H1 (cell line): ENCODE data around the gene RAB22A. TPM values are rescaled to one million over a fixed set of nuclear protein-coding genes. Genes with fewer than 3 reads are reported as not detected.
A peak's percentile ranks its signal among the peaks of the same experiment; 100 is the strongest.

ENCODE experiments used
- CTCF ChIA-PET: fragments of 300-600 bp; sonication (Branson Sonifier 250); formaldehyde crosslinking; loops from one replicate; lab custom pipeline; 2021; ENCODE audit not compliant: partially characterized antibody; lab: Charles Lee
- POLR2A ChIA-PET: fragments of 300-600 bp; sonication (Branson Sonifier 250); formaldehyde crosslinking; loops from one replicate; lab custom pipeline; 2021; ENCODE audit warnings: inconsistent platforms; ENCODE audit not compliant: partially characterized antibody; lab: Charles Lee
- DNase-seq, 2 experiments: peaks; one replicate each; pipeline versions ENCODE4 v3.0.0 to v3.0.0-alpha.2; 2010 to 2022; ENCODE audit warnings: low spot score in 2 of 2, low read depth in 1 of 2, mixed read lengths in 1 of 2
- FAIRE-seq: peaks from 2 replicates; lab custom pipeline; 2011; peaks lifted over from hg19 to GRCh38; lab: Jason Lieb, UNC
- H2AFZ ChIP-seq: 2 replicates; pipeline ENCODE4 v1.8.1; 2012; ENCODE audit warnings: low read length, inconsistent platforms
- H2AK5ac ChIP-seq: 2 replicates; pipeline ENCODE4 v1.6.1; 2013; ENCODE audit warnings: low read depth, low read length
- H2BK120ac ChIP-seq: replicated peaks from 2 replicates; pipeline ENCODE3; 2013; ENCODE audit warnings: low read depth, low read length, inconsistent platforms
- H2BK12ac ChIP-seq: 2 replicates; pipeline ENCODE4 v1.6.1; 2013; ENCODE audit warnings: low read depth, low read length
- H2BK15ac ChIP-seq: 2 replicates; pipeline ENCODE4 v1.6.1; 2013; ENCODE audit warnings: low read length
- H2BK20ac ChIP-seq: 2 replicates; pipeline ENCODE4 v1.6.1; 2013; ENCODE audit warnings: low read length
- H2BK5ac ChIP-seq: 2 replicates; pipeline ENCODE4 v1.6.1; 2013; ENCODE audit warnings: low read depth, low read length
- H3K14ac ChIP-seq: 2 replicates; pipeline ENCODE4 v1.6.1; 2013; ENCODE audit warnings: inconsistent platforms; ENCODE audit not compliant: insufficient read length
- H3K18ac ChIP-seq: 2 replicates; pipeline ENCODE4 v1.6.1; 2013; ENCODE audit warnings: low read length; ENCODE audit errors: extremely low read depth
- H3K23ac ChIP-seq: 2 replicates; pipeline ENCODE4 v1.6.1; 2013; ENCODE audit warnings: inconsistent platforms; ENCODE audit not compliant: insufficient read length
- H3K23me2 ChIP-seq: 2 replicates; pipeline ENCODE4 v1.6.1; 2013; ENCODE audit warnings: low read depth, low read length
- H3K27ac ChIP-seq: 2 replicates; pipeline ENCODE4 v1.6.1; 2011; ENCODE audit warnings: low read depth, low read length, inconsistent platforms
- H3K27me3 ChIP-seq, 4 experiments: replicated peaks in 1 of 4; 1 replicate in 1 of 4; 2 replicates in 3 of 4; pipeline versions ENCODE4 v1.6.1 to v1.8.1; 2011 to 2013; ENCODE audit warnings: low read length in 3 of 4, mild to moderate bottlenecking in 3 of 4, inconsistent platforms in 2 of 4, mixed read lengths in 2 of 4, moderate library complexity in 1 of 4; ENCODE audit not compliant: control insufficient read depth in 3 of 4, insufficient read depth in 3 of 4; ENCODE audit errors: extremely low read depth in 1 of 4
- H3K36me3 ChIP-seq, 4 experiments: 2 replicates each; pipeline versions ENCODE4 v1.6.1 to v1.8.1; 2011 to 2013; ENCODE audit warnings: mild to moderate bottlenecking in 4 of 4, low read length in 3 of 4, moderate library complexity in 2 of 4, control low read depth in 1 of 4, inconsistent platforms in 1 of 4; ENCODE audit not compliant: insufficient read depth in 4 of 4, control insufficient read depth in 2 of 4
- H3K4ac ChIP-seq: replicated peaks from 2 replicates; pipeline ENCODE3; 2013; ENCODE audit warnings: low read length, low read depth, mixed read lengths, inconsistent platforms; ENCODE audit not compliant: insufficient read length
- H3K4me1 ChIP-seq, 4 experiments: replicated peaks in 1 of 4; 1 replicate in 1 of 4; 2 replicates in 3 of 4; pipeline versions ENCODE4 v1.6.1 to v1.8.1; 2011 to 2013; ENCODE audit warnings: low read length in 3 of 4, inconsistent platforms in 2 of 4, mixed read lengths in 1 of 4; ENCODE audit not compliant: insufficient read depth in 4 of 4, control insufficient read depth in 3 of 4
- H3K4me2 ChIP-seq, 2 experiments: 2 replicates each; pipeline versions ENCODE4 v1.6.1 to v1.8.1; 2011 to 2013; ENCODE audit warnings: low read depth in 2 of 2, low read length in 2 of 2, control low read depth in 1 of 2, inconsistent platforms in 1 of 2, mild to moderate bottlenecking in 1 of 2; ENCODE audit not compliant: insufficient read depth in 1 of 2
- H3K4me3 ChIP-seq, 4 experiments: fragments of 200-600, 300-600 bp in 1 of 4; sonication (generic), shearing (Covaris generic), sonication (Bioruptor Twin) in 1 of 4; 2 replicates each; pipeline versions ENCODE4 v1.5.1 to v1.8.1; 2011 to 2016; ENCODE audit warnings: low read length in 4 of 4, low read depth in 3 of 4, control low read depth in 2 of 4, inconsistent platforms in 2 of 4, mild to moderate bottlenecking in 2 of 4, mixed read lengths in 1 of 4, moderate library complexity in 1 of 4; ENCODE audit not compliant: insufficient read depth in 2 of 4; ENCODE audit errors: extremely low read depth in 1 of 4
- H3K56ac ChIP-seq: replicated peaks from 2 replicates; pipeline ENCODE3; 2013; ENCODE audit warnings: low read depth, mild to moderate bottlenecking, mixed read lengths, low read length, inconsistent platforms; ENCODE audit not compliant: insufficient read length
- H3K79me1 ChIP-seq: 2 replicates; pipeline ENCODE4 v1.6.1; 2013; ENCODE audit warnings: low read depth, low read length, control low read depth
- H3K79me2 ChIP-seq, 2 experiments: 2 replicates each; pipeline versions ENCODE4 v1.6.1 to v1.8.1; 2012 to 2013; ENCODE audit warnings: low read length in 2 of 2, mild to moderate bottlenecking in 2 of 2, inconsistent platforms in 1 of 2; ENCODE audit not compliant: insufficient read depth in 2 of 2, control insufficient read depth in 1 of 2
- H3K9ac ChIP-seq, 4 experiments: replicated peaks in 1 of 4; 1 replicate in 1 of 4; 2 replicates in 3 of 4; pipeline versions ENCODE4 v1.6.1 to v1.8.1; 2011 to 2013; ENCODE audit warnings: low read depth in 3 of 4, low read length in 3 of 4, control low read depth in 2 of 4, mild to moderate bottlenecking in 2 of 4, moderate library complexity in 2 of 4, inconsistent platforms in 1 of 4; ENCODE audit errors: extremely low read depth in 1 of 4
- H3K9me3 ChIP-seq, 2 experiments: 2 replicates each; pipeline versions ENCODE4 v1.6.1 to v1.8.1; 2012 to 2013; ENCODE audit warnings: mild to moderate bottlenecking in 2 of 2, moderate library complexity in 2 of 2, control low read depth in 1 of 2, inconsistent platforms in 1 of 2, low read depth in 1 of 2, low read length in 1 of 2, mixed read lengths in 1 of 2; ENCODE audit not compliant: insufficient read depth in 2 of 2
- H4K20me1 ChIP-seq, 2 experiments: replicated peaks in 1 of 2; 2 replicates each; pipeline versions ENCODE3 to v1.8.1; 2011 to 2013; ENCODE audit warnings: inconsistent platforms in 2 of 2, low read length in 2 of 2, mild to moderate bottlenecking in 1 of 2; ENCODE audit not compliant: insufficient read depth in 2 of 2, control insufficient read depth in 1 of 2
- H4K5ac ChIP-seq: 2 replicates; pipeline ENCODE4 v1.6.1; 2013; ENCODE audit warnings: low read length, low read depth, mixed read lengths, inconsistent platforms; ENCODE audit not compliant: insufficient read length
- H4K8ac ChIP-seq: 2 replicates; pipeline ENCODE4 v1.8.0; 2013; ENCODE audit warnings: mild to moderate bottlenecking, moderate library complexity, low read length, inconsistent platforms; ENCODE audit not compliant: insufficient read depth; ENCODE audit errors: extremely low read depth
- H4K91ac ChIP-seq: replicated peaks from 2 replicates; pipeline ENCODE3; 2013; ENCODE audit warnings: low read length, mixed read lengths, inconsistent platforms; ENCODE audit not compliant: insufficient read length
- BACH1 ChIP-seq: IDR thresholded peaks from 2 replicates; pipeline ENCODE4 v1.6.1; 2012; ENCODE audit warnings: low read length, improper control_type of control experiment
- MAFK ChIP-seq: IDR thresholded peaks from 2 replicates; pipeline ENCODE4 v1.6.1; 2012; ENCODE audit warnings: low read depth, mild to moderate bottlenecking, improper control_type of control experiment, low read length
- MAX ChIP-seq: IDR thresholded peaks from 2 replicates; pipeline ENCODE4 v1.6.1; 2012; ENCODE audit warnings: inconsistent platforms
- NRF1 ChIP-seq: IDR thresholded peaks from 2 replicates; pipeline ENCODE4 v1.6.1; 2011; ENCODE audit warnings: mild to moderate bottlenecking, low read depth, low read length, improper control_type of control experiment
- POLR2A ChIP-seq, 2 experiments: IDR thresholded peaks; 1 replicate in 1 of 2; 2 replicates in 1 of 2; pipeline ENCODE4 v1.6.1; 2011; ENCODE audit warnings: low read depth in 2 of 2, low read length in 2 of 2, mild to moderate bottlenecking in 2 of 2; ENCODE audit errors: control extremely low read depth in 1 of 2
- POLR2AphosphoS5 ChIP-seq: IDR thresholded peaks from 2 replicates; pipeline ENCODE4 v1.6.1; 2011; ENCODE audit warnings: low read depth, low read length
- RBBP5 ChIP-seq: IDR thresholded peaks from 2 replicates; pipeline ENCODE4 v1.7.1; 2012; ENCODE audit warnings: low read depth, mild to moderate bottlenecking, inconsistent platforms, low read length, moderate library complexity, borderline replicate concordance
- SAP30 ChIP-seq: fragments of 300-600 bp; sonication (generic); IDR thresholded peaks from 2 replicates; pipeline ENCODE4 v1.7.1; 2012; ENCODE audit warnings: low read length, moderate library complexity, mild to moderate bottlenecking, inconsistent platforms; ENCODE audit not compliant: insufficient read depth, insufficient replicate concordance
- SP4 ChIP-seq: IDR thresholded peaks from 2 replicates; pipeline ENCODE4 v1.6.1; 2012; ENCODE audit warnings: low read length, inconsistent platforms
- YY1 ChIP-seq: IDR thresholded peaks from 2 replicates; pipeline ENCODE4 v1.6.1; 2011; ENCODE audit warnings: low read depth, mild to moderate bottlenecking, low read length
- WGBS, 2 experiments: shearing (Covaris generic) in 1 of 2; methylation state at CpG; one replicate each; pipeline versions ENCODE4 v1.1.6 to v1.1.7; 2013 to 2015; ENCODE audit warnings: low lambda C conversion rate in 2 of 2, mixed read lengths in 2 of 2, inconsistent platforms in 1 of 2, low coverage in 1 of 2, missing lambda C conversion rate in 1 of 2; ENCODE audit not compliant: insufficient replicate concordance in 2 of 2, insufficient coverage in 1 of 2, insufficient read length in 1 of 2; ENCODE audit errors: extremely low coverage in 1 of 2, missing lambda C conversion rate in 1 of 2; 5-methylcytosine and 5-hydroxymethylcytosine counted together
- polyA plus RNA-seq, 7 experiments: library from polyadenylated mRNA; depleted of rRNA in 3 of 7; stranded (reverse) in 5 of 7; unstranded in 2 of 7; fragments of >200 nt in 5 of 7; fragments of 200-250 nt in 2 of 7; gene quantifications; 1 replicate in 5 of 7; 2 replicates in 1 of 7; 4 replicates in 1 of 7; pipeline versions ENCODE4 v1.2.1 to v1.2.3, GENCODE V29; 2011 to 2013; ENCODE audit warnings: missing spikeins in 2 of 7, mixed read lengths in 2 of 7
- total RNA-seq: library from RNA; stranded (reverse); fragmentation: NEBNext Ultra II Directional; extraction: Animal tissue kit (Norgen Biotek cat#: 25700); gene quantifications from 2 replicates; pipeline ENCODE4 v1.2.1, GENCODE V29; 2021

Gene RAB22A
- total and polyA plus RNA-seq, 2 of the 8 experiments (the other 6 are each of a cell fraction or from before 2014, with no cell fraction given) = 3.1 to 6.6 TPM

- POLR2A ChIA-PET = interaction anchor here (0.6 to 1.2 kb wide), 6 partner anchors 18 to 943 kb away, joined by 3 to 4 read pairs (median 4); no protein-coding TSS in a partner anchor
Observed at GRCh38 chr20:58374027-58374850, 64.7 kb downstream of the RAB22A start.

More at GRCh38 chr20:58374027-58374850, 64.7 kb downstream of the RAB22A start:
- H3K23ac ChIP-seq = no peak overlapping the region
- H3K36me3 ChIP-seq = no peaks in the 10 kb centered on the region
- no peaks in the 10 kb centered on the region for H3K9me3 ChIP-seq
- H2BK12ac ChIP-seq = peak overlapping the region; percentile 100
- DNase-seq (peak in 1 of 2 experiments; percentile 61), FAIRE-seq (no peak)
- no peaks in the 10 kb centered on the region for H3K79me1 ChIP-seq
- H3K4me1 ChIP-seq = peaks cover 14 to 28% (median 22%) of the 10 kb centered on the region in 4 experiments
- H2BK5ac ChIP-seq = peak overlapping the region; percentile 92
- peak overlapping the region; percentile 42 for H3K4ac ChIP-seq
- CTCF ChIA-PET = interaction anchor here (0.9 to 1.3 kb wide), 3 partner anchors 13 to 139 kb away, joined by 3 read pairs; partner anchors contain the start of gene VAPB
- H3K4me3 ChIP-seq = peak overlapping the region in 3 of 4 experiments; percentile 17 to 46 (median 24); a peak in 5 of 8 replicates
- H2BK20ac ChIP-seq = peak overlapping the region; percentile 82
- peak overlapping the region; percentile 61 to 88 for H3K4me2 ChIP-seq
- H4K20me1 ChIP-seq = no peaks in the 10 kb centered on the region
- peaks cover 5% of the 10 kb centered on the region; the same call in 1 of the 2 replicates for H3K23me2 ChIP-seq
- peak overlapping the region; percentile 81 for H2BK120ac ChIP-seq
- H3K9ac ChIP-seq = peak overlapping the region in 2 of 4 experiments; percentile 16 to 55; a peak in 3 of 7 replicates
- H4K91ac ChIP-seq = peak overlapping the region; percentile 98
- H3K18ac ChIP-seq = peak overlapping the region; percentile 98
- 57% methylated on average over 19 of the region's 19 CpGs; no CpG with 5 or more reads in 1 of the 2 experiments for WGBS, 2 experiments
- peak overlapping the region; percentile 86; the same call in 1 of the 2 replicates for H4K8ac ChIP-seq
- no peak overlapping the region for H3K14ac ChIP-seq
- H3K79me2 ChIP-seq = no peaks in the 10 kb centered on the region
- peak overlapping the region; percentile 87 for H2AFZ ChIP-seq
- H2AK5ac ChIP-seq = peak overlapping the region; percentile 84
- TF ChIP-seq YY1 = peak; percentile 88
- TF ChIP-seq POLR2A (IDR thresholded peaks at IDR 0.05; ENCODE audit: control extremely low read depth in 1 of 2, low read depth in 2 of 2, low read length in 2 of 2) = 0 out of 3 replicates have a peak, but pooled peaks of 1 of the 2 experiments have one; percentile 19
- 0 out of 2 replicates have a peak, but pooled peaks have one; percentile 63 for TF ChIP-seq RBBP5
- TF ChIP-seq POLR2AphosphoS5 = peak; percentile 36; the same call in 1 of the 2 replicates
- TF ChIP-seq NRF1 = no peak
- TF ChIP-seq MAX = 0 out of 2 replicates have a peak, but pooled peaks have one; percentile 6
- peak; percentile 80 for TF ChIP-seq BACH1
- TF ChIP-seq SP4 = no peak
- TF ChIP-seq SAP30 = no peak
- peak; percentile 61; the same call in 1 of the 2 replicates for TF ChIP-seq MAFK
- H3K27ac ChIP-seq = peak overlapping the region; percentile 89
- H3K27me3 ChIP-seq = no peaks in the 10 kb centered on the region
- peak overlapping the region; percentile 92 for H4K5ac ChIP-seq
- no peak overlapping the region for H3K56ac ChIP-seq
- H2BK15ac ChIP-seq = peak overlapping the region; percentile 97
